RPMI8226 (cell line): ENCODE results near the gene VSTM5.
A peak's percentile ranks its signal among the peaks of the same experiment; 100 is the strongest.

Source experiments
- DNase-seq: peaks from one replicate; pipeline ENCODE4 v3.0.0-alpha.2; 2015

Gene VSTM5

DNA sequence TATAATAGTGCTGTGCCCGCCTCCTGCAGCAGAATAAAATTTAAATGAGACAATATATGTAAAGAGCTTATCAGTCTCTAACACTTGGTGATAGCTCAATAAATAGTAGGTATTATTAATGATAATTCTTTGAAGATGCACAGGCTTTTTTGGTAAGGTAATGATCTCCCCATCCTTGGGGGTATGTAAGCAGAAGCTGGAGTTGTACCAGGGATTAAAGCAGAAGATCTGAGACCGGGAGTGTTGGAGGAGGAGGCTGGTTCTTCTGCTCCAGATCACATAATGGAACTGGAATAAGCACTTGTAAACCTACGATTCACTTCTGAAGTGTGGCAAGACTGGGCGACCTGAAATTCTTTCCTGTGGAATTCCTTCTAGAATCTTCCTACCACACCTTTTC lies 8.4 kb downstream of the VSTM5 start:
- DNase-seq: no peak

DNA sequence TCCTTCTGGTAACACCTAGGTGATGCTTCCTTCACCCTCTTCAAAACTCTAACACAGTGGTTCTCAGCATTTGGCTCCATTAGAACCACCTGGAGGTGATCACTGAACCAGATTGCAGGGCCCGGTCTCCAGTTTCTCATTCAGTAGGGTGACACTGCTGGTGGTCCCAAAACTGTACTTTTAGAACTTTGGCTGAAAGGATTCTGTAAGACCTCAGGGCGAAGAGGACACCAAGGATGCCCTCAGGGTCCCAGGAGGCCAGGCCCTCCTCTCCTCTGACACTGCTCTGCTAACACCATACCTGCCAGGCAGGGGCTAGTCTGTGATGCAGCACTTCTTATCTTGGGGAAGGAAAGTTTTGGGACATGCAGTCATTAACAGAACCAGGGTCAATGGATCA lies 9.0 kb downstream of the VSTM5 start:
- no peak for DNase-seq

DNA sequence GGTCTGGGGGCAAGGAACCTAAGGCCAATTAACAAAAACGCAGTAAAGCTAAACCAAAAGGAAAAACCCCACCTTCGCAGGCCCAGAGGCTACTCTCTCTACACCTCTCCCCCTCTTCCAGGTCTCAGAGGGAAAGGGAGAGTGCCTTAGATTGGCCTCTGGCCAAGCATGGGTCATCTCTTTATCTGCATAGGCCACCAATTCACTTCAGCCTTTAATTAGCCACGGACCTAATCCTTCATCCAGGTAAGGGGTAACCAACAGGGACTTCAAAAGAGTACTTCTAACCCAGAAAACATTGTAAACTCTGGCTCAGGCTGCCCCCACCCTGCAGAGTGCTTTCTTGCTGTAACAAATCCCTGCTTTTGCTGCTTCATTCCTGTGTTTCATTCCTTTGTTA lies 9.4 kb downstream of the VSTM5 start:
- no peak for DNase-seq

DNA sequence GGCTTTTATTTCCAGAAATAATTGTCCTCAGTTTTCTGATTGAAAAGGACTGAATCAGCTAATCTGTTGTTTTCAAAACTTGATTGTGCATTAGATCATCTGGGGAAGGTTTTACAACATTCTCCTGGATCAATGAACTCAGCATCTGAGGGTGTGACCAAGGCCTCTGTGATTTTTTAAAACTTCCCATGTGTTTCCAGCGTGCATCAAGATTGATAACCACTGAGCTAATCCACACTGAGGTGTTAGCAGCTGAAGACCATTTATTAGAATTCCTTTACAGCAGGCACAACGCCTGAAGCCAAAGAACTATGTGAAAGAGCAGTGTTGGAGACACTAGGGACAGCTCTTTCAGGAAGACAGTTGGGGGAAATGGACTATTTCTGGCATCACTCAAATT lies 10.2 kb downstream of the VSTM5 start:
- DNase-seq: no peak

DNA sequence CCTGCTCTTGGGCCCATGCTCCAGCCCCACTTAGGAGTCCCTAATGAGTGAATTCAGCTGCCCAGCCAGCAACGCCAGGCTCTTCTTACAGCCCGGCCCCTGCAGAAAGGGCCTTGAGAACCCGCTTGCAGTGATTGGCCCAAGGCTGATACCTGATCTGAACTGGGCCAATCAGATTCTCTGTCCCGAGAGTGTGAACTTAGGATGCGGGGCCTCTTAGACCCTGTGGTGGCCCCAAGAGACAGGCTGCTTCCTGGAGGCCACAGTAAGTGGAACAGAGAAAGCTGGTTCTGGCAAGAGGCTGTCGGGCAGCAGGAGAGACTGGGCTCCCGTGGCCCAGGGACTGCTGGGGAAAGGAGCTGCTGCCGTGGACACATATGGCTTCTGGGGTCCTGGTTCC lies 11.5 kb downstream of the VSTM5 start:
- DNase-seq: no peak

DNA sequence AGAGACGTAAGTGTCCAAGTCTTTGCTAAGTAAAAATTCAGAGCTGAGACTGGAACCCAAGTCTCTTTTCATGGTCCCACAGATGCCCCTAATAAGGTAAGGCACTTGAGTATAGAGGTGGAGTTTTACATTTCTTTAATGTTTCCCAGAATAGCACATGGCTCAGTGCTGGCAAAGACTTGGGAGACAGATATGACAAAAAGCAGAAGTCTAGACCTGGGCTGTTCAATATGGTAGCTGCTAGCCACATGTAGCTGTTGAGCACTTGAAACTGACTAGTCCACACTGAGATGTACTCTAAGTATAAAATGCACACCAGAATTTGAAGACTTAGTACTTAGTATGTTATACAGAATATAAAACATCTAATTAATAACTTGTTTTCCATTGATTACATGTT lies 17.6 kb downstream of the VSTM5 start:
- DNase-seq: no peak

DNA sequence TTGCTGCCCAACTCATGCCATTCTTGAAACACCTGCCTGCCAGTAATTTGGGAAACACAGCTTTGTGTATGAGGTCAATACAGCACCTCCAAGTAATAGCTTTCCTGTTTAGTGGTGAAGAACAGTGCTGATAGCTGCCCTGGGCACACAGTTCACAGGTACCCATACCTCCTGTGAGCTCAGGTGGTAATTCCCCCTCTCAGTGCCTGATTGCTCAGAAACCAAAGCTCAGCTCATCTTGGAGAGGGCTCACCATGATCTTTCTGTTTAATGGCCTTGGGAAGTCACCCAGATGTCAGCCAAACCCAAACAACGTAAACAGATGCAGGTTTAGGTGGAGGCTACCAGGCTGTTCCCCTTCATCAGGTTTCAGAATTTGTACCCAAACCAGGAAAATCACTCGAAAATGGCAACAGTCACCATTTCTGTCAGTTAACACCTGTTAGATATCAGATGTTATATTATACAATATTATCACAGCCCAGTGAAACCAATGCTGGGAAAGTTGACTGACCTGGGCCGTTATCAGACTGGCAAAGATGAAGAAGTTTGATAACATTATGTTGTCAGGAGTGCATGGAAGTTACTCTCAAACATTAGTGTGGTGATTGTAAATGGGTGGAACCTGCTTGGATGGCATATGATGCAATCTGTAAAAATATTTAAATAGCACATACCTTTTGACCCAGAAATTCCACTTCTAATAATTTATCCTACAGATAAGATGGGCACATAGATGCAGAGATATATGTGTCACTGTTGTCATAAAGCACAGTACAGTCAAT lies 18.9 kb downstream of the VSTM5 start:
- DNase-seq: no peak

DNA sequence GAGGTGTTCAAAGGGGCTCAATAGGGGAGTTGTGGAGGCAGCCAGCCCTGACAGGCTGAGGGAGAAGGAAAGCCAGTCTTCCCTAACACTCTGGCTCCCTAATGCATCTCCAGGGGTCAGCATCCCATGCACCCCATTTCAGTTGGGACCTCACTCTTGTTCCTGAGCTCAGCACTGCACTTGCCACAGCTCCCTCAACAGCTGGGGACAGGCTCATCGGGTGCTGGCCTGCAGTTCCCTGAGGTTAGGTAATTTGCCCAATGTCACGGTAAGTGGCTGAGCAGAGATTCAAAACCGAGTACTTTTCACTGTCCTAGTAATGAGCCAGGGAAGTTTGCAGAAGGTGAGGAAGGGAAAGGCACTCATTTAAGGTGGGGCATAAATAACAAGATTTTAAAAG lies 20.8 kb downstream of the VSTM5 start:
- DNase-seq: no peak

DNA sequence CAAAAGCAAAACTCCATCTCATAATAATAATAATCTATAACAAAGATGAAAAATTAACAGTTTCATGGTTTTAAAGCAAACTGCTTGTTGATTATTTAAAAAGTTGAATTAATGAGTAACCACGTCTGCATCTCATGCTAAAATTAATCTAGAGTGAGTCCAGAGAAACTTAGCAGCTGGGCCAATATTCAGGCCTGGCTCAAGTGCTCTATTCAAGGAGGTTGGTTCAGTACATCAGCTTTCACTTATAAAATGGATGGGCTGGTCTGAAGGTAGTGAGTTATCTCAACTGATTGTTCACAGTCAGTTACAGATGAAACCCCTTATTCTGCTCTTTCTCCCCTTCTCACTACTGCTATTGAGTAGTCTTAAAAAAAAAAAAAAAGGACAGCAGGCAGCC lies 23.1 kb downstream of the VSTM5 start:
- DNase-seq: no peak

DNA sequence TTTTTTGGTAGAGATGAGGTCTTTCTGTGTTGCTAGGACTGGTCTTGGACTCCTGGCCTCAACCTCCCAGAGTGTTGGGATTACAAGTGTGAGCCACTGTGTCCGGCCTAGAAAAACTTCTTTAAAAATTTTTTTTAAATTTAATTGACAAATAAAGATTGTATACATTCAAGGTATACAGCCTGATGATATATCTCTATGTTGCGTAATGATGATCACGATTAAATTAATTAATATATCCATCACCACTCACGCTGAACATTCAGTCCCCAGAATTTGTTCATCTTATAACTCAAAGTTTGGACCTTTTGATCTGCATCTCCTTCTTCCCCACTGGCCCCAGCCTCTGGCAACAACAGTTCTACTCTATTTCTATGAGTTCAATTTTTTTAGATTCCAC lies 27.2 kb downstream of the VSTM5 start:
- no peak for DNase-seq

DNA sequence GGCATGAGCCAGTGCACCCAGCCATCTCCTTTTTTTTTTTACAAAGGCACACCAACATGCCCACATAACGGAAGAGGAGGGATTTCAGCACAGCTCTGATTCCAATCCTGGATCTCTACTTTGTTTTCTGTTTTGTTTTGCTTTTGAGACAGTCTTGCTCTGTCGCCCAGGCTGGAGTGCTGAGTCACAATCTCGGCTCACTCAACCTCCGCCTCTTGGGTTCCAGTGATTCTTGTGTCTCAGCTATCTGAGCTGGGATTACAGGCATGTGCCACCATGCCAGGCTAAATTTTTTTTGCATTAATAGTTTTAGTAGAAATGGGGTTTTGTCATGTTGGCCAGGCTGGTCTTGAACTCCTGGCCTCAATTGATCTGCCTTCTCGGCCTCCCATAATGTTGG lies 28.1 kb downstream of the VSTM5 start:
- no peak for DNase-seq

DNA sequence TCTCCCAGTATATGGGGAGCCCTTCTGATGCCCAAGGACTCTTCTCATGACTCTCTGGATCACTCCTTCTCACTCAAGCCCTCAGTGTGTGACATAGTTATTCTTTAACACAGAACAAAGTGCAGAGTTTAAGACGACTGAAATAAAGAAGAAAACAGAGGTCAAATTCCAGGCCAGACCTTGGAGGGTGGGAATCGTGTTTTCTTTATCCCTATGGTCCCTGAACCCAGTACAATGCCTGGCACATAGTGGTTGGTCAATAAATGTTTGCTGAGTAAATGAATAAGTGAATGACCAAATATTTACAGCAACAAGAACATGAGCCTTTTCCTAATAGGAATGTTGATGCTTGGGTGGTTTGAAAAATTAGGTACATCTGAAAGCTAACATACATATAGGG lies 28.8 kb downstream of the VSTM5 start:
- DNase-seq: no peak

DNA sequence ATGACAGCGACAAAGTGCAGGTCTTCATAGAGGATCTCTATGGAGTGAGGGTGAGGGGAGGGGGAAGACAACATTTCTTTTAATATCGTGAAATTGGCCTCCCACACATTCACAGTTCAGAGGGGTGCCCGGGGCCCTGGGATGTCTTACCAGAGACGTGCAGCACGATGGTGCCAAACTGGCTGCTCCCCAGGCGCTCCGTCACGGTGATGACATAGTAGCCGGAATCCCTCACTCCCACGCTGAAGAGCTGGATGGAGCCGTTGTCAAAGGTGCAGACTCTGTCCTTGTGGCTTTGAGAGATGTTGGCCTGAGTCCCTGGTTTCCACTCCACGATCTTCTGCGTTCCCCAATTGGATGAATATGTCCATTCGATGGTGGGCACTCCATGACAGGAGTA lies 29.6 kb downstream of the VSTM5 start:
- no peak for DNase-seq

DNA sequence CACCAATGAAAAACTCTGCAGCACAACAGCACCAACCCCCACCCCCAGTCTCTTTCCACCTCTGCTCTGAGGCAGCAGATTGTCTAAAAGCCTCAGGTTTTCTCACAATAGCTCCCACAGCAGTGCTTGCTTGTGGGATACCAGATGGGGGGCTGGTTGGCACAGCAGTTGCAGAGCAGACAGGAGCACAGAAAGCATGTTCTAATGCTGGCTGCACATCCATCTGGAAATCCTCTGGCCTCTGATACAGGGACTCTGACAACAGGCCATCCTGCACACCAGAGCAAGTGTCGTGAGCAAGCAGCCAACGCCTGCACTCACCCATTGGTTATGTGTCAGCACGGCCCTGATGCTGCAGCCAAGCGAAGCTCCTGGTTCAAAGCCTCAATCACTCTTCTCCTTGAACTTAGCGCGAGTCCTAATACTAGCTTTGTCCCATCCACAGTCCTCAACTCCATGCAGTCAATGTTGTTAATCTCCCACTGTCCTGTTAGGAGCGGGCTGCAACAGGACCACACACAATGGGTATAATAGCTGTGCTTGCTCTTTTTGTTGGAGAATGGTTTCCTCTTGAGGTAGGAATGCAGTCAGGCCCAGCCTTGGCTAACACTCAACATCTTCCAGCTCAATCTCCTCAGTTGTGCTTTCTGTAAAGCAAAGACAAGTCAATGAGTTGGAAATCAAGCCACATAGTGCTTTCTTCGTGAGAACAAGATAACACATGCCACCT lies 30.3 kb downstream of the VSTM5 start:
- DNase-seq: peak; percentile 9

DNA sequence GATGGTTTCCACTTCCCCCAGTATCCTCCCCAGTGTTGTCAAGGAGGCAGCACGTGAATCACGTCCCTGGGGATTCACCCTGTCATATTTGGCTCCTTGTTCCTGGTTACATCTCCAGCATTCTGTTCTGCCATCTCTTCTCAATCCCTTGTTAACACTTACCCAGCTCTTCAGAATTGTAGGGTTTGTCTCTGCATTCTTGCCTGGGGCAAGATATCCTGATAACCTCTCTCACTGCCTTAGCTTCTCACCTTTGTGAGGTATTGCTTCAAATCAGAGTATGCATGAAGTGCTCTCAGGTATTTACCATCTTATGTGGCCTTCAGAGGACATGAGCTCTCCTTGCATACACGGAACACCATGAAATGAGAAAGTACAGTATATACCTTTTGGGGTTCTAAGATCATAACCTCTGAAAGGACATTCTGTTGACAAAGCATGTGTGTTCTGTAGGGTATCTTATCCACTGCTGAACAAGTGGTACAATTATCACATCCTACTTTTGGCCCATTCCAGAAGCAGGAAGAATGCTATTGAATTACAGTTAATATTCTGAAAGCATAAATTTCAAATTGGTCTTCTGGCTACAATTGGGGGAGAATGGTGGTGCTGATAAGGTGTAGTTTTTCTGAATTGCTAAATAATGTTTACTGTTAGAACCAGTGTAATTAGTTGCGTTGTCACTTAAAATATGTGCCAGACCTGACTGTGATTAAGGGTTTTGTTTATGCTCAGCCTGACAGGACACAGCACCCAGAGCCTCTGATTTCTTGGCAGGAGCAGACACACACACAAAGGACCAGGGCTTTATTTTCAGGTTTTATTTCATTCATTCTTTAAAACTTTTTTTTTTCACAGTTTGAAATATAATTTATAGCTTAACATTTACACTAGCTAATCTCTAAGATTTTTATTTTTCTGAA lies 32.7 kb downstream of the VSTM5 start:
- DNase-seq: no peak

DNA sequence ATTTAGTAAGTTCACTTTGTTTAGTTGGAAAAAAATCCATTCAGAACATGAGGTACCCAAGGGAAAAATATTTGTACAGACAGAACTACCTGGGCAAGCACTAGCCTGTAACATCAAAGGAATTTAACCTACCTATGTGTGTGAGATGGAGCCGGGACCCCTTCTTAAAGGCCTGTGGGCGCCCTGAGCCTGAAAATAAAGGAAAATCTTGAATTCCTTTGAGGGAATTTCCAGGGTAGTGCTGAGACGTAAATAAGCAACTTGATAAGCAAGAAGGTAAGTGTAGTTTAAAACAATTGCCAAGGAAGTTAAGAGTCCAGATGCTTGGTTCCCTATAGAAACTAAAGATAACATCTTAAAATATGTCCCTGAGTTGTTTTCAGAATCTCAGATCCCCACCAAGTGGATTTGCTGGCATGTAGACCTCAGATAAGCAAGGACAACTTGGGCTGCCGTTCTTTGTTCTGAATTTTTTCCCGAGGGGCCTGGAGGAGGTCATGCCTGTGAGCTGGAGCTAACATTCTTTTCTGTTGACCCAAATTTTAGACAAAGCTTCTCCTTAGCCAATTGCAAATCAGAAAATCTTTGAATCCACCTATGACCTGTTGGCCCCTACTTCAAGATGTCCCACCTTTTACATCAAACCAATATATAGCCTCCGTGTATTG lies 35.3 kb downstream of the VSTM5 start:
- no peak for DNase-seq

DNA sequence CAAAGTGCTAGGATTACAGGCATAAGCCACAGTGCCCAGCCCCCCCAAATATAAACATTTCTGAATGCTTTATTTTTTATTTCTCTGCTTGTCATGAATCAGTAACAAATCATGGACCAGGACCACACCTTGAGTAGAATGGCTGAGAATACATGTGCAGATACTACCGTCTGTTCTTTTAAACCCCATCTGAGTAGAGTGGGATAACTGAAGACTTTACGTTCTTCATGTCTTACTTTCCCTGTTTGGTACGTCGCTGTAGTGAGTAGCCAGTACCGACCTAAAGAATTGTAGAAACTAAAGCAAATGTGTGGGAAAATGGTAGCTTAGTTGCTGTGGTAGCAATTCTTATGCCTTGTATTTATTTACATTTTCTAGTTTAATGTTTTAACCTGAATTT lies 36.4 kb downstream of the VSTM5 start:
- DNase-seq: no peak

DNA sequence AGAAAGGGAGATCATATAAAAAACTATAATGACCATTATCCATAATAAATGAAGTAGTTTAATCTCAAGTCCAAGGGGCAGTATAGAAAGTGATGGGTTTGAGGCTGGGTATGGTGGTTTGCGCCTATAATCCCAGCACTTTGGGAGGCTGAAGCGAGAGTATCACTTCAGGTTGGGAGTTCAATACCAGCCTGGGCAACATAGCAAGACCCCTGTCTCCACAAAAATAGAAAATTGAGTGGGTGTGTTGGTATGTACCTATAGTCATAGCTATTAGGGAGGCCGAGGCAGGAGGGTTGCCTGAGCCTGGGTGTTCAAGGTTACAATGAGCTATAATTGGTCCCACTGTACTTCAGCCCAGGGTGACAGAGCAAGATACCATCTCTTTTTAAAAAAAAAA lies 42.4 kb downstream of the VSTM5 start:
- no peak for DNase-seq

DNA sequence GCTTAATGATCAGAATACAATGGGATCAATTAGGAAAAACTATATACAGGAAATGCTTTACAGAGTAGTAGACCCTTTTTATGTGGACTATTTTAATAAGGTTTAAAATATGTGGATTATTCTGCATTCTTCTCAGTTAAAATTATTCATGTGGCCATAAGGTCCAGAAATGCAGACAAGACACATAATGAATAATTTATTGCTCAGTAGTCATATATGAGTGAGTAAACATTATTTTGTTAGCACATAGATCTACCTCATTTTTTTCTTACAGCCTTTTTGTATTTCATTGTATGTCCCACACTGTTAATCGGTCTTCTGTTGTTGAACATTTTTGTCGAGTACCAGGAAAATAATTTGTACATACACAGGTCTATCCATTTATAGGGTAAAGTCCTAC lies 45.5 kb downstream of the VSTM5 start:
- DNase-seq: no peak

DNA sequence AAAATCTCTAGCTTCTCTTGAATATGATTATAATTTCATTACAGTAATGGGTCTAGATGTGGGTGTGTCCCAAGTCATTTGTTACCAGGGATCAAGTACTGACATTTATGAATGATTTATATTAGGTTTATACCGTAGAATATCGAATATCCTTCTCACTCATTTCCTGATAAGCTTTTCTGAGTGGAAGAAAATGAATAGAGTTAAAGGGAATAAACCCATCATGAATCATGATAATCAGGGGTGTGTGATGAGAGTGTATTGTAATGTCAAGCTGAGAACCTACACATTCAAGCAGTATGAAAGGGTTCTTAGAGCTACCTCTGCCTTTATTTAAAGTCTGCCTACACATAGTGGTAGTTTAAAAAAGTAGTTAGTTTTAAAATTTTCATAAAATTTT lies 49.1 kb downstream of the VSTM5 start:
- DNase-seq: no peak

DNA sequence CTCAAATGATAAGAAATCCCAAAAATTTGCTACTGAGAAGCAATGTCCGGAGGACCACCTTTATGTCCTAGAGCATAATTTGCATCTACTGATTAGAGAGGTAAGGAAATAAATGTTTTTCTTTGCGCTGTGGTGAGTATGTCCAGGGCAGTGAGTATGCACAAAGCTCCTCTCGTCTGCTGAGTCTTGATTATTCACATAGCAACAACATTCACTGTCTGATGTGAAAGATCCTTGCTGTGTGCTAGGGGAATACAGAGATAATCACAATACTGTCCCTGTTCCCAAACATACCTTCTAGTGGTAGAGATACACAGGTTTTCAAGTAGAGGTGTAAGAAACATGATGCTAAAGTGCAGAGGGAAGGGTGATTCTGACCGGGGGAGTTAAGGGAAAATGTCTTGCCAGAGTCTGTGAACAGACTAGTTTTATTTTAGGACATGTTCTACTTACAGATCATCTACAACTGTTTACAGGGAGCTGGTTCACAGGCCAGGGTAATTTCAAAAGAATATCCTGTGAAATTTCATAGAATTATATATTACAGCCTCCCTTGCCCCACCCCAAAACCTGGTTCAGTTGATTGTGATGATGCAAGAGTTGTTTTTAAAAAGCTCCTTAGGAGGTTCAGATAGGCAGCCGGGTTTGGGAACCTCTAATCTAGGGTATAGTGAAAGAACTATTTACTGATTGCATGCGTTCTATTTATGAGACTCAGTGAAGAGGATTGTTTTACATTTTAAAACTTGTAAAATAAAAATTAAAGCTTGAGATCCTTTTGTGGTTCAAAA lies 53.8 kb downstream of the VSTM5 start:
- no peak for DNase-seq

DNA sequence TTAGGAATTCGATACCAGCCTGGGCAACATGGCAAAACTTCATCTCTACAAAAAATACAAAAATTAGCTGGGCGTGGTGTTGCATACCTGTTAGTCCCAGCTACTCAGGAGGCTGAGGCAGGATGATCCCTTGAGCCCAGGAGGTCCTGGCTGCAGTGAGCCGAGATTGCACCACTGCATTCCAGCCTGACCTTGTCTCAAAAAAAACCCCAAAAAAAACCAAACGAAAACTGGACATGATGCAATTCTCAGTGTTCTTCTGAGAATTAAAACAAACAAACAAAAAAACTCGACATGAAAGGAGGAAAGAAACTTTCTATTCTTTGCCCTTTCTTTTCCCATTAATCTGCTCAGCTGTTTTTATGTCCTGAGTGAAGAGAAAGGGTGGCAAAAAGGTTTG lies 58.9 kb downstream of the VSTM5 start:
- no peak for DNase-seq
